SH-SY5Y (cell line): ENCODE data around the gene VWA1.

Experiments
- GATA2 ChIP-seq: IDR thresholded peaks from 2 replicates; pipeline ENCODE4 v1.6.1; 2011; ENCODE audit warnings: mild to moderate bottlenecking, low read depth, low read length
- GATA3 ChIP-seq: IDR thresholded peaks from 2 replicates; pipeline ENCODE4 v1.6.1; 2011; ENCODE audit warnings: low read depth, mild to moderate bottlenecking, low read length, moderate library complexity

DNA sequence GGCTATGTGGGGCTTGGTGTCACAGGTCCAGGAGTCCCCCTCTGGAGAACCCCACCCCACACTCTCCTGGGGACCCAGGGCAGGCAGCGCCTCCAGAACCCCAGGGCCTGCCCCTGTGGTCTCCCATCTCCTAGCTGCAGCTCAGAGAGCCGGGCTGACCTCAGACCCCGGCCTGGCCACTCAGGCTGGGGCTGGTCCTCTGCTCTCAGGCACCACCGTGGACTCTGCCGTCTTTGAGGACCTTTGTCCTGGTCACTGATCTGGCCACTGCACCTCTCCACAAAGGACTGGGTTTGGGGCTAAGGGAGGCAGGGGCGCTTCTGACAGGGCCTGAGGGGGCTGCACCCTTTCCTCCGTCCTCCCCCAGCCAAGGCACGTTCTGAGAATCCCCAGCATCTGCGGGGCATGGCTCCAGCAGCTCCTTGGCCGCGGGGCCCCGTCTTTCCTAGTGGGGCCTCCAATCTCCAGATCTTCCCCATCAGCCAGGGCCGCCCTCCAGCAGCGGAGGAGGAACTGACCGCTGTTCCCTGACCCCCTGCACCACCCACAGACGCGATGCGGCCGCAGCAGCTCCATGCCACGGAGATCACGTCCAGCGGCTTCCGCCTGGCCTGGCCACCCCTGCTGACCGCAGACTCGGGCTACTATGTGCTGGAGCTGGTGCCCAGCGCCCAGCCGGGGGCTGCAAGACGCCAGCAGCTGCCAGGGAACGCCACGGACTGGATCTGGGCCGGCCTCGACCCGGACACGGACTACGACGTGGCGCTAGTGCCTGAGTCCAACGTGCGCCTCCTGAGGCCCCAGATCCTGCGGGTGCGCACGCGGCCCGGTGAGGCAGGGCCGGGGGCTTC, 3.3 kb downstream of the VWA1 start:
- no peak for TF ChIP-seq GATA3
- no peak for TF ChIP-seq GATA2
